WTC11 (cell line): ENCODE measurements around the gene STAC.

ENCODE experiments used
- MLX ChIP-seq: sonication (generic); formaldehyde crosslinking; IDR thresholded peaks from 2 replicates; pipeline ENCODE4 v1.8.1; 2023; ENCODE audit warnings: mild to moderate bottlenecking, missing genetic modification reagents, moderate library complexity
- ZNF281 ChIP-seq: sonication (generic); formaldehyde crosslinking; IDR thresholded peaks from 2 replicates; pipeline ENCODE4 v1.8.0; 2023; ENCODE audit warnings: mild to moderate bottlenecking, missing genetic modification reagents
- TF ChIP-seq, protein P1 (sequence below): sonication (generic); formaldehyde crosslinking; IDR thresholded peaks from 2 replicates; pipeline ENCODE4 v1.8.1; 2023; ENCODE audit warnings: mild to moderate bottlenecking, moderate library complexity, missing genetic modification reagents

DNA sequence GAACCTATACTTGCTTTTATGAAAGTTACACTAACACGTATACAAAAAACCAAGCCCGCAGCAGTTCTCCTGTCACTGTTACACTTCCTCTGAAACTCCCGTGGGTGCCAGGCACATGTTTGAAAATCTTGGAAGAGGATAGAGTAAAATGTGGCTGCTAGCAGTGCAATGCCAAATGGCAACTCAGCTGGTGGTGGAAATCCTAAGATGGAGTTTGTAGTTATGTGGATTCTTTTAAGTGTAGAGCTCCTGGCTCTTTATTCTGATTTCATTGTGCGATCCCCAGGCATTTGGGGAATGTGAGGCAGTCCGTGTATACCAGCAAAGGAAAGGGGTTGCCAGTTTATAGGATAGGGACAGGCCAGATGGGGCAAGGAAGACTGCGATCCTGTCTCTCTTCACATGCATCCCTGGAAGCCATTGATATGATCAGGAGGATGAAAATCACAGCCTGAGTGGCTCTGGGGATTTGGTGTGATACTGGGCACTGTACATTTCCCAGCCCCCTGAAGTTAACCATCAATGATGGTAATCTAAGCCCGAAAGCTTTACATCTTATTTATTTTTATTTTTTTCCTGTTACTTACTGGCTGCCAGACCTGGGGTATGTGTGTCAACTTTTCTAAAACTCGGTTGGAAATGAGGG lies 1.1 kb downstream of the STAC start:
- TF ChIP-seq, protein P1, sequence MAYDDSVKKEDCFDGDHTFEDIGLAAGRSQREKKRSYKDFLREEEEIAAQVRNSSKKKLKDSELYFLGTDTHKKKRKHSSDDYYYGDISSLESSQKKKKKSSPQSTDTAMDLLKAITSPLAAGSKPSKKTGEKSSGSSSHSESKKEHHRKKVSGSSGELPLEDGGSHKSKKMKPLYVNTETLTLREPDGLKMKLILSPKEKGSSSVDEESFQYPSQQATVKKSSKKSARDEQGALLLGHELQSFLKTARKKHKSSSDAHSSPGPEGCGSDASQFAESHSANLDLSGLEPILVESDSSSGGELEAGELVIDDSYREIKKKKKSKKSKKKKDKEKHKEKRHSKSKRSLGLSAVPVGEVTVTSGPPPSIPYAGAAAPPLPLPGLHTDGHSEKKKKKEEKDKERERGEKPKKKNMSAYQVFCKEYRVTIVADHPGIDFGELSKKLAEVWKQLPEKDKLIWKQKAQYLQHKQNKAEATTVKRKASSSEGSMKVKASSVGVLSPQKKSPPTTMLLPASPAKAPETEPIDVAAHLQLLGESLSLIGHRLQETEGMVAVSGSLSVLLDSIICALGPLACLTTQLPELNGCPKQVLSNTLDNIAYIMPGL: no peak
- TF ChIP-seq MLX (CRISPR knock-in tag) (no peak), ZNF281 (CRISPR knock-in tag) (no peak)
